Stimulated activated CD4-positive, alpha-beta T cell treated with anti-CD3 and anti-CD28 coated beads, Interleukin-1b, Interleukin-23, amount 100 ng/mL, for 1 hour (primary cell): ENCODE data around the gene MEI4.
"Not testable (repeated sequence)": the region's sequence is repeated elsewhere in the genome, so short reads cannot be mapped to it uniquely, and the experiment has no call there.

Experiments used
- DNase-seq, 2 donors: peaks; one replicate each; pipeline ENCODE4 v3.0.0-alpha.2; 2020; ENCODE audit warnings: low read depth in 2 of 2

The MEI4 gene

DNA sequence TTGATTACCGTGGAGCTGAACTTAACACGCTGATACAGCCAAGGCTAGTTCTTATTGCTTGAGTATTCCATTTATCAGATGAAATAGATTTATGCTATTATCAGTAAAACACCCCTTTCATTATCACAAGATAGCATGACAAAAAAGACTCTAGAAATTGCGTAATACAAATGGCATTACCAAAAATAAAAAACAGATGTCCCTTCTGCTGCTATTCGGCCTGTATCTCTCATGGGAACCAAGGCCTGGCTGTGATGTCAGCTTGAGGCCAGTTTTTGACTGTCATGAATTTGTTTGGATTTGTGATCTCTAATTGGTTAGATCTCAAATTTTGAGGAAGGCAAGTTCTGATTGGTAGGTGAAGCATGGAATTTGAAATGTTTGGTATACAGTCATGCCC lies 25.2 kb downstream of the MEI4 start:
- no peak for DNase-seq

DNA sequence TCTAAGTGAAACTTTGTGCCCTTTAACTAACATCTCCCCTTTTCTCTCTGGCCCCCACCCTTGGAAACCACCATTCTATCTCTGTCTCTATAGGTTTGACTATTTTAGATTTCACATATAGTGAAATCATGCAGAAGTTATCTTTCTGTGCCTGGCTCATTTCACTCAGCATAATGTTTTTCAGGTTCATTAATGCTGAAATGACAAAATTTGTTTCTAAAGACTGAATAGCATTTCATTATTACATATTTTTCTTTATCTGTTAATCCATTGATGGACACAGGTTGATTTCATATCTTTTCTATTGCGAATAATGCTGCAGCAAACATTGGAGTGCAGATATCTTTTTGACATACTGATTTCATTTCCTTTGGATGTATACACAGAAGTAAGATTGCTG lies 30.7 kb downstream of the MEI4 start:
- no peak for DNase-seq

DNA sequence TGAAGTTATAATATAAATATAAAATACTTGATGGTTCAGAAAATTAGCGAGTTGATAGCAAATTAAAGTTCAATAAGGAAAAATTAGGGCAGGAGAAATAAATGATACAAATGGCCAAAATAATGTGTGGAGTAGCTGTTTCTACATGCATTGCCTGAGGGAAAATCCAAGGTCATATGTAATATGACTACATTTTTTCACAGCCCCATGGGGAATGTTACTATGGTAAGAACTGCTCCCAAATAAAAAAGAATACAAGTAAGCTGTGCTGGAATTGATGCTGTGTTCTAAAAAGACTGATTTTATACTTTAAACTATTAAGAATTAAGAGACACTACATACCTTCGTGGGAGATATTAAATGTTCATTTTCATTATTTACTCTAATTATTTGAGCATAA lies 34.1 kb downstream of the MEI4 start:
- DNase-seq: no peak

- DNase-seq: no peak
These were observed 35.8 kb downstream of the MEI4 start for GRCh38 chr6:77688649-77689048.

GRCh38 chr6:77700095-77700494 lies 47.3 kb downstream of the MEI4 start:
- not testable (repeated sequence) for DNase-seq

GRCh38 chr6:77707603-77708002 lies 54.8 kb downstream of the MEI4 start:
- no peak for DNase-seq

DNA sequence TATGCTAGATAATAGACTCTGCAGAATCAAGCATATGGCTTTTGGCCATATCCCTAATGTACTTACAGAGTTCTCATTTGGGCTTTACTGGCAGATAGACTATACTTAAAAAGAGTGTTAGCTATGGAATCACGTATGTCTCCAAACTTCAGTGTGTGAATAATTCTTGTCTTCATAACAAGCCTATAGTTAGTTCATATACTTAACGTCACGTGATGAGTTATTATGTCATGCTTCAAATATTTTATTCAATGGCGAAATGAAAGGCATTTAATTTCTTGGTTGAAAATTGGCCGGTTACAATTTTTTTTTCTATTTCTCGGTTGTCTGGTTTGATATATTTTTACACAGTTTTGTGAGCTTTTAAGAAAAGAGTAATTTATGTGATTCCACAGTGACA lies 62.7 kb downstream of the MEI4 start:
- no peak for DNase-seq

DNA sequence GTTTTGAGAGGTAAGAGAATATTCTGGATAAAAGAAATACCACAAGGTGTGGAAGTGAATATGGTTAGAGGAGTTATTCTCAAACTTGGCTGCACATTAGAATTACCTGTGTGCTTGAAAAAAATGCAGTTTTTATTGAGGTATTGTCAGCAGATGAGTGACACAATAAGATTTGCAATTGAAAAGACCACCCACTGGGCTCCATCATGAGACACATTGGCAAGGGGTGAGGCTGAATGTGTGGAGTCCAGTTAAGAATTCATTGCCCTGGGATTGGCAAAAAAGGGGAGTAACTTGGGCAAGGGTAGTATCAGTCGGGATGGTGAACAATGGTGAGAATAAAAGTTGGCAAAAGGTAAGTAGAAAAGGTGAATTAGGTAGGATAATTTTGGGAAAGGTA lies 63.5 kb downstream of the MEI4 start:
- DNase-seq: no peak

- not testable (repeated sequence) for DNase-seq
These were observed 83.2 kb downstream of the MEI4 start for GRCh38 chr6:77736010-77736409.

GRCh38 chr6:77740380-77740779 lies 87.5 kb downstream of the MEI4 start:
- DNase-seq: no peak

GRCh38 chr6:77752156-77752555 lies 99.3 kb downstream of the MEI4 start:
- DNase-seq: not testable (repeated sequence)

DNA sequence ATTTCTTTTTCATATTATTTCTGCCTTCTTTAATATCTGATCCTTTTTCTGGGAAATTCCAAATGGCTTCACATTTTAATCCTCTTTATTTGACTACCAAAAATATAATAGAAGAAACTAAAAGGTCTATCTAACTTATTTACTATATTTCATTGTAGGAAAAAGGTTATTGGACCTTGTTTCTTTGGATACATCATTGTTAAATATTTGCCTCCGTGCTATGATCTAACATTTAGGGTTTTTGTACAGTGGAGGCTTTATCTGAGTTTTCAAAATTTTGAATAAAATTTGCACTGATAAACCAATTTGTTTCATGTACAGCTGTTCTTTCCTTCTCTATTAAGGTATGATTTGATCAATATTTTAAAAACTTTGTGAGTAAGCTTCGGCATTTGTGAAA lies 109.5 kb downstream of the MEI4 start:
- DNase-seq: no peak

DNA sequence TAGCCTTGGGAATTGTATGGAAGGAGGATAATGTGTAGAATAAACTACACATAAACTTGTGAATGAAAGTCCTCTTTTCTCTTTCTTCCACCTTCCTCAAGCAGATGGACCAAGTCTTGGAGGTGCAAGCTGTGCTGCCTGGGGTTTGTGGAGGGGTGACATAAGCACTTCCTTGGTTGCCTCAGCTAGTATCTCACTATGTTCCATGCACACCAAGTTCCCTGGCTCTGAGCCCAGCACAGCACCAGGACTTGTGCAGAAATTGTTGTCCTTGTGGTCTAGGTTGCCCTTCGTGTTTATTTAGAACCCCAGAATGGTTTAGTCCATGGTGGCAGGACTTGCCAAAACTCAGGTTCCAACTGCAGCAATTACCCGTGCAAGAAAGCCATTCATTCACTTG lies 110.3 kb downstream of the MEI4 start:
- no peak for DNase-seq

GRCh38 chr6:77764364-77764763 lies 111.5 kb downstream of the MEI4 start:
- DNase-seq: no peak

- no peak for DNase-seq
These were observed 120.5 kb downstream of the MEI4 start for GRCh38 chr6:77773157-77773822.

DNA sequence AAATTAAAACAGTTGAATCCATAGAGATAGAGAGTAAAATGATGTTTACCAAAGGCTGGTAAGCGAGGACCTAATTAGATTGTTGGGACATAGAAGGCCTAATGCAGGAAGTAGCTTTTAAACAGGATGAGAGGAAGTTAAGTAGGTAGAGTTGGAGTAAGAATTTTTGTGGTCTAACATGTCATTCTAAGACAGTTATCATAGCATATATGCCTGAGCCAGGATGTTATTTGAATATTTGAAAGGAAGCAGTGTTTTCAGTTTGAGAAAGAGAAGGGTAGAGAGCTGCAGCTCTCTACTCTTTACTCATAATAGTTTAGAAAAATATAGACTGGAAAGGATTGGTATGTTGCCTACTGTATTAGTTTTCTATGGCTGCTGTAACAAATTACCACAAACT lies 121.6 kb downstream of the MEI4 start:
- no peak for DNase-seq

GRCh38 chr6:77776441-77776840 lies 123.6 kb downstream of the MEI4 start:
- DNase-seq: no peak

DNA sequence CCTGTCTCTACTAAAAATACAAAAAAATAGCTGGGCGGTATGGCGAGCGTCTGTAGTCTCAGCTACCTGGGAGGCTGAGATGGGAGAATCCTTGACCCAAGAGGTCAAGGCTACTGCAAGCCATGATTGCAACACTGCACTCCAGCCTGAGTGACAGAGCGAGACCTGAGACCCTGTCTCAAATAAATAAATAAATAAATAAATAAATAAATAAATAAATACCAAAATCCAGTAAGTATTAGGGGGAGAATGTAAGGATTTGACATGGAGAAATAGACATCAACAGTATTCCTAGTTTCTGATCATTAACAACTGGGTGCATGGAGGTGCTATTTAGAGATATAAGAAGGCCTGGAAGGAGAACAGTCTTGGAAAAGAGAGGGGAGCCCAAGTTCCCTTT lies 125.7 kb downstream of the MEI4 start:
- DNase-seq: no peak

- no peak for DNase-seq
These were observed 134.2 kb downstream of the MEI4 start for GRCh38 chr6:77786935-77787629.

- DNase-seq: no peak
These were observed 144.3 kb downstream of the MEI4 start for GRCh38 chr6:77796824-77797809.

DNA sequence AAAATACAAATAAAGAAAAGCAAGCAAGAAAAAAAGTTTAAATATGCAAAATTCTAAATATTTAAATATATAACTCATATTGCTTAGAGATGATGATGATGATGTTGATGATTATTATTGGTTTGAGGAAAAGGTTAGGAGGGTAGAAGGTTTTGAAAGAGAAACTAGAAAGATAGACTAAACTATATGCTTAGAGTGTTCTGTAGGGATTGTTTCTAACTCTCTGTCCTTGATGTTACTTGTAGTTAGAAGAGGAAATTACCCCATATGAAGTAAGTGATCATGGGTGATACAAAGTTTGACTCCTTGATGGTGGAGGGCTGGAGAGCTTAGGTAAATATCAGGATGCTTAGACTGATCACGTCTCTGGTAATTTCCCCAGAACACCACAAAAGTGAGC lies 159.5 kb downstream of the MEI4 start:
- DNase-seq: no peak

- DNase-seq: no peak
These were observed 160.3 kb downstream of the MEI4 start for GRCh38 chr6:77813090-77813489.

- DNase-seq: no peak
These were observed 161.3 kb downstream of the MEI4 start for GRCh38 chr6:77814119-77814518.
